Embryonic facial prominence (tissue), 1 donor: ENCODE results near the gene MFSD8.
A peak's percentile ranks its signal among the peaks of the same experiment; 100 is the strongest.
"Not testable (repeated sequence)": the region's sequence is repeated elsewhere in the genome, so short reads cannot be mapped to it uniquely, and the experiment has no call there.

Experiments used
- DNase-seq: peaks from one replicate; pipeline ENCODE4 v3.0.0-alpha.2; 2016; ENCODE audit errors: extremely low spot score

The MFSD8 gene

DNA sequence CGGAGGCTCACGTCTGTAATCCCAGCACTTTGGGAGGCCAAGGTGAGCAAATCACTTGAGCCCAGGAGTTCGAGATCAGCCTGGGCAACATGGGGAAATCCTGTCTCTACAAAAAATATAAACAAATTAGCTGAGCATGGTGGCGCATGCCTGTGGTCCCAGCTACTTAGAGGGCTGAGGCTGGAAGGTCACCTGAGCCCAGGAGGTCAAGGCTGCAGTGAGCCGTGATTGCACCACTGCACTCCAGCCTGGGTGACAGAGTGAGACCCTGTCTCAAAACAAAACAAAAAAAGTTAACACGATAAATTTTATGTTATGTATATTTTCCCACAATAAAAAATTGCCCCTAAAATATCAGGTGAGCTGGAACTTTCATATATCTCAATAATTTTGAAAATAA, 33.1 kb downstream of the MFSD8 start:
- not testable (repeated sequence) for DNase-seq

- DNase-seq = no peak
These were observed 34.8 kb downstream of the MFSD8 start for GRCh38 chr4:127930175-127930574.

DNA sequence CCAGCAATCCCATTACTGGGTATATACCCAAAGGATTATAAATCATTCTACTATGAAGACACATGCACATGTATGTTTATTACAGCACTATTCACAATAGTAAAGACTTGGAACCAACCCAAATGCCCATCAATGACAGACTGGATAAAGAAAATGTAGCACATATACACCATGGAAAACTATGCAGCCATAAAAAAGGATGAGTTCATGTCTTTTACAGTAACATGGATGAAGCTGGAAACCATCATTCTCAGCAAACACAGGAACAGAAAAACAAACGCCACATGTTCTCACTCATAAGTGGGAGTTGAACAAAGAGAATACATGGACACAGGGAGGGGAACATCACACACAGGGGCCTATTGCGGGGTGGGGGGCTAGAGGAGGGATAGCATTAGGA, 39.3 kb downstream of the MFSD8 start:
- DNase-seq = not testable (repeated sequence)

DNA sequence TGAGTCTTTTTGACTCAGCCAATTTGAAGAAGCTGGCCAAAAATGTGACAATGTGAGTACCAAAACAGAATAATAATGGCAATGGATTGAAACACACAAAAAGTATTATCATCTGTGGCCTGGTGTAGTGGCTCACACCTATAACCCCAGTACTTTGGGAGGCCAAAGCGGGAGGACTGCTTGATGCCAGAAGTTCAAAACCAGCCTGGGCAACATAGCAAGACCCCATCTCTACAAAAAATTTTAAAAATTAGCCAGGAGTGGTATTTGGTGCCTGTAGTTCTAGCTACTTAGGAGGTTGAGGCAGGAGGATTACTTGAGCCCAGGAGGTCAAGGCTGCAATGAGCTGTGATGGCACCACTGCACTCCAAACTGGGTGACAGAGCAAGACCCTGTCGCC, 42.7 kb downstream of the MFSD8 start:
- DNase-seq = no peak

DNA sequence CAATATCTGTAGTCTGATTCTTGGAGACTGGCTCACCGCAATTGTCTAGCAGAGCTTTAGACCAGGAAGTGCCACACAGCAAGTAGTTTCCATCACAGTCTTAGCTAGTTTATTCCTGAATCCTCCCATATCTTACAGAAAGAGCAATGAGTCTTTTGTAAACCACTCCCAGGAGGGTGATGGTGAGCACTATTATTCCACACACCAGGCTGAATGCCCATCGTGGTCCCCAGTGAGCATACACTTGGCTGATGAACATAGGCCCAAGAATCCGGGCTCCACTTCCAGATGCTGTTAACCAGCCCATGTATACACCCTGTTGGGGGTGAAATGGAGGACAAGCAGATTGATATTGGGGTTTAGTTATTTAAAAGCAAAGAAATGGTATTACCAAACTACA, 44.5 kb downstream of the MFSD8 start:
- DNase-seq = no peak

DNA sequence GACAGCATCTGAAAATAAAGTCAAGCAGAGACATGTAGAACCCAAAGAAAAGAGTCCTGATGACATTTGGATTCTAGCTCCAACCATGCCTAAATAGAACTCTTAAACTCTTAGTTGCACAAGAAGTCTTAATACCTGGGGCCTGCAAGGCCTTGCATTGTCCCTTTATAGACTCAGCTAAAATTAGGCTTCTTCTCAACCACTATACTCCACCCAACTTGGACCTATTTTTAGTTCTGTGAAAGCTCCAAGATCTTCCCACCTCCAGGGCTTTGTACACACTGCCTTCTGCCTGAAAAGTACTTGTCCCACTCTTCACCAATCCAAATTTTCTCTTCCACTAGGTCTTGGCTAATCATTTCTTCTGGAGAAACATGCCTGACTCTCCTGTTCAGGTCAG, 47.8 kb downstream of the MFSD8 start:
- no peak for DNase-seq

DNA sequence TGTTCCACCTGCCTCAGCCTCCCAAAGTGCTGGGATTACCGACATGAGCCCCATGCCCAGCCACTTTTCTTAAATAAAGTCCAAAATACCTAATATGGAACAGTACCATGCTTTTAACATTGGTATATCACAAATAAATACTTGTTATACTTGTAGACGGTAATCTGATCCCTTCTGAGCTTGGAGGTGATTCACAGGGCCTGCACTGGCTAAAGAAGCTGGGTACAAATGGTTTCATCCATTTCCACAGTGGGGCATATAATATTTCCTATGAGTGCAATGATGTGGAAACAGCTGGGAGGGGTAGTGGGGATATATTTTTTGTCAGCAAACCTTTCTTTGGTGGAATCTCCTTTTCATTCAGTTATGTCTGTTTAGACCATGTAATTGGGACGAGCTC, 48.5 kb downstream of the MFSD8 start:
- no peak for DNase-seq

DNA sequence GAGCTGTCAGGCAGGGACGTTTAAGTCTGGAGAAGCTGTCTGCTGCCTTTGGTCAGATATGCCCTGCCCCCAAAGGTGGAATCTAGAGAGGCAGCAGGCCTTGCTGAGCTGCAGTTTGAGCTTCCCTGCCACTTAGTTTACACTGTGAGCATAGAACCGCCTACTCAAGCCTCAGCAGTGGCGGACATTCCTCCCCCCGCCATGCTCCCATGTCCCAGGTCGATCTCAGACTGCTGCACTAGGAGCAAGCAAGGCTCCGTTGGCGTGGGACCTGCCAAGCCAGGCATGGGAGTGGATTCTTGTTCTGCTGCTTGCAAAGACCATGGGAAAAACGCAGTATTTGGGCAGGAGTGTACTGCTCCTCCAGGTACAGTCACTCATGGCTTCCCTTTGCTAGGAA, 59.9 kb downstream of the MFSD8 start:
- DNase-seq = no peak

GRCh38 chr4:127899682-127900081, 65.3 kb downstream of the MFSD8 start:
- not testable (repeated sequence) for DNase-seq

DNA sequence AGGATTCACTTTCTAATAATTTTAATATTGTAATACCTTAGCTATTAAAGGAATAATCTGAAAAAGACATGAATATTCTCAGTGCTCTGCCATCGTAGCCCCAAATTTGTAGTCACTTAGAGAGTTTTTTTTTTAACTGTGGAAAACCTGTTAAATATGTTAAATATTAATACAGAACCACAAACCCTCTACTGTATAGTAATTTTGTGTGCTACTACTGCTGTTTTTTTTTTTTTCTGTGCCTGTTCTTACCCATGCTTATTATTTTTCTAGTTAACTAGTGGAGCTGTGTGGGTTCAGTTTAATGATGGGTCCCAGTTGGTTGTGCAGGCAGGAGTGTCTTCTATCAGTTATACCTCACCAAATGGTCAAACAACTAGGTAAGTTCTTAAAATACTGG, 68.4 kb downstream of the MFSD8 start:
- no peak for DNase-seq

GRCh38 chr4:127896069-127896468, 68.9 kb downstream of the MFSD8 start:
- DNase-seq = no peak

DNA sequence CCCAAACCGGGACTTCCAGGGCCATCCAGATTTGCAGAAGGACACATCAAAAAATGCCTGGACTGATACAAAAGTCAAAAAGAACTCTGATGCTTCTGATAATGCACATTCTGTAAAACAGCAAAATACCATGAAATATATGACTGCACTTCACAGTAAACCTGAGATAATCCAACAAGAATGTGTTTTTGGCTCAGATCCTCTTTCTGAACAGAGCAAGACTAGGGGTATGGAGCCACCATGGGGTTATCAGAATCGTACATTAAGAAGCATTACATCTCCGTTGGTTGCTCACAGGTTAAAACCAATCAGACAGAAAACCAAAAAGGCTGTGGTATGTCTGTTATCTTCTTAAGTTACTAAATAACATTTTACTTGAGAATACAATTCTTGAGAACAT, 75.1 kb downstream of the MFSD8 start:
- no peak for DNase-seq

DNA sequence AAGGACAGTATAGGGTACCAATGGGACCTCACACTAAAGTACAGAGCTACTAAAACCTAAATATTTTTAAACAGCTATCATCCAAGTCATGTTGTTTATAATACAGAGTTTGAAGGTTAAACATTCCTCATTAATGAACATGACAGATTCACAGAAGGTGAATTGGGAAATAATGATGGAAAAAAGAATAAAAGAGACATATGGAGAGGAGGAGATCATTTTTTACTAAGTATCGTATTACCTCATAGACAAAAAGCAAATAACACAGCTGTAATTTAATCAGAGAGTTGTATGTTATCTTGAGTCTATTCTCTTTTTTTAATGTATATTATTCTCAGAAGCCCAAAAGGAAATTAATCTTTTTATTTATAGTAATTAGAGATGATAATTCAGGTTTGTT, 76.4 kb downstream of the MFSD8 start:
- DNase-seq = no peak

- DNase-seq = no peak
These were observed 83.5 kb downstream of the MFSD8 start for GRCh38 chr4:127881563-127881864.

DNA sequence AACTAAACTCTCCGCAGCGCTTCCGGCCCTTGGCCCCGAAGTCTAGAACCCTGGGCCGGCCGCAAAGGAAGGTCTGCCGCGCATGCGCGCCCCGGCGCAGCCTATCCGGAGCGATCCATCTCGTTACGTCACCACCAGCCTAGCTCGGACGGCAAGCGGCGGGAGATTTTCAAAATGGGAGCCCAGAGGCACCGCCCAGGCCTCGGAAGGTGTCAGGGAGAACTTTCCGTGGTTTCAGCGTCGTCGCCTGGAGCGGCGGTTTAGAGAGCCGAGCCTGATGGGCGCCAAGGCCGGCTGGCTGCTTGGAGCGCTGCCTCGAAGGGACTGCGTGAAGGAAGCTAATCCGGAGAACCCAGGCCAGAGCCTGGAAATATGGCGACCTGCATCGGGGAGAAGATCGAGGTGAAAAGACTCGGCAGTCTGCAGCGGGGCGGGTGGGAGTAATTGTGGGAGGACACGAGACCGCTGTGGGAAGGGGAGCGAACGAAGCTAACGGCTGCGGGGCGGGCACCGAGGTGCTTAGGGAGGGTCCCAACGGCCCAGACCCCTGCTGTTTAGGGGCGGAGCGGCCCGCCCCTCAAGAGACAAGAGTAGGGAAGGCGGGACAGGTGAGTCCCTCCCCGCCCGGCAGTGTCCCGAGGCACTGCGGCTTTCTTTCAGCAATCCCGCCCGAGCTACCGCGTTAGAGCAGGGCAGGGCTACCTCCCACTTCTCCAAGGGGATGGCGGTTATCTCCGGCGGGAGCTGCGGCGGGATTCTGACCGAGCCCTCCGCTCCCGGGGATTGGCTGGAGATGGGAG, 84.0 kb downstream of the MFSD8 start, which contains the start of gene PLK4:
TSS of gene PLK4 (plus strand) at position 131 of the 800 bp plus-strand sequence. CDS start at position 373, 242 bp downstream.
- DNase-seq = peak; percentile 96

DNA sequence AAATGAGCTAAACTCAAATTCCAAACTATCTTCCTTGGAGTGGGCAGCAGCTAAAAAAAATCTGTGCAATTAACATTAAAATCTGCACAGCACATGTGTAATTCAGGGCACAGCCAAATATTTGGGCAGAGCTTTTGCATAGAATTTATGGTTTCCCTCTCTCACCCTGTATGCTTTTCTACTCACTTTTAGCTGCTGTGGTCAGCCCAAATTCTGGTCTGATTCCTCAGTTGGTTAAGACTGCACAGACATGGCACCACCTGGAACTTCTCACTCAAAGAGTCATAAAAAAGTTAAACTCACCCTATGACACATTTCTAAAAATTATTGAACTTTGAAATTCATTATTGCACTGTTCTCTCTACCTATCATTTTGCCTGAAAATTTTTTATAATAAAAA, 89.2 kb downstream of the MFSD8 start:
- no peak for DNase-seq

- DNase-seq = no peak
These were observed 94.3 kb downstream of the MFSD8 start for GRCh38 chr4:127870688-127871087.

- DNase-seq = no peak
These were observed 94.7 kb downstream of the MFSD8 start for GRCh38 chr4:127870281-127870680.

GRCh38 chr4:127868196-127868595, 96.8 kb downstream of the MFSD8 start:
- DNase-seq = no peak
